PC-9 (cell line): Measurements from ENCODE around the gene FUOM. TPM values are rescaled to one million over a fixed set of nuclear protein-coding genes. Genes with fewer than 3 reads are reported as not detected.

Experiments used
- BruUV-seq: library from RNA; stranded (reverse); fragments of 400-500 nt; replicated peaks from 2 replicates; lab custom pipeline; 2021; lab: Mats Ljungman, UMichigan
- CTCF ChIA-PET: fragments of 300-600 bp; sonication (Branson Sonifier 250); formaldehyde crosslinking; loops from one replicate; lab custom pipeline; 2022; ENCODE audit warnings: antibody characterized with exemption; lab: Charles Lee
- POLR2A ChIA-PET: fragments of 300-600 bp; sonication (Branson Sonifier 250); formaldehyde crosslinking; loops from one replicate; lab custom pipeline; 2022; ENCODE audit warnings: antibody characterized with exemption; ENCODE audit not compliant: unreplicated experiment; lab: Charles Lee
- DNase-seq, 2 experiments: peaks; one replicate each; pipeline versions ENCODE4 v3.0.0 to v3.0.0-alpha.2; 2015 to 2022; ENCODE audit warnings: mixed read lengths in 1 of 2
- H2AFZ ChIP-seq: fragments of 200-600 bp; sonication (generic); 2 replicates; pipeline ENCODE4 v1.8.1; 2017; ENCODE audit warnings: antibody characterized with exemption
- H3F3A ChIP-seq: fragments of 200-600 bp; sonication (generic); 2 replicates; pipeline ENCODE4 v1.8.1; 2017; ENCODE audit warnings: antibody characterized with exemption, mild to moderate bottlenecking, low read depth; ENCODE audit not compliant: insufficient read depth
- H3K27ac ChIP-seq: fragments of 200-600 bp; sonication (generic); 2 replicates; pipeline ENCODE4 v1.6.1; 2016; ENCODE audit warnings: mixed run types
- H3K27me3 ChIP-seq: fragments of 200-600 bp; sonication (generic); 2 replicates; pipeline ENCODE4 v1.6.1; 2016; ENCODE audit warnings: low read depth, mixed run types; ENCODE audit not compliant: insufficient read depth
- H3K36me3 ChIP-seq: fragments of 200-600 bp; sonication (generic); 2 replicates; pipeline ENCODE4 v1.6.1; 2016; ENCODE audit warnings: low read depth, mixed run types
- H3K4me1 ChIP-seq: fragments of 200-600 bp; sonication (generic); replicated peaks from 2 replicates; pipeline ENCODE4 v1.6.1; 2016; ENCODE audit warnings: mixed run types; ENCODE audit not compliant: insufficient read depth
- H3K4me2 ChIP-seq: fragments of 200-600 bp; sonication (generic); 2 replicates; pipeline ENCODE4 v1.6.1; 2017; ENCODE audit warnings: mixed run types
- H3K4me3 ChIP-seq: fragments of 200-600 bp; sonication (generic); 2 replicates; pipeline ENCODE4 v1.6.1; 2016; ENCODE audit warnings: mixed run types
- H3K79me2 ChIP-seq: fragments of 200-600 bp; sonication (generic); 2 replicates; pipeline ENCODE4 v1.6.1; 2017; ENCODE audit warnings: low read depth, mixed run types
- H3K9me2 ChIP-seq: fragments of 200-600 bp; sonication (generic); 2 replicates; pipeline ENCODE4 v1.8.1; 2017; ENCODE audit warnings: mild to moderate bottlenecking; ENCODE audit not compliant: insufficient read depth
- H3K9me3 ChIP-seq: fragments of 200-600 bp; sonication (generic); 2 replicates; pipeline ENCODE4 v1.8.1; 2016; ENCODE audit warnings: low read depth; ENCODE audit not compliant: insufficient read depth
- H4K20me1 ChIP-seq: fragments of 200-600 bp; sonication (generic); 2 replicates; pipeline ENCODE4 v1.8.1; 2017; ENCODE audit not compliant: insufficient read depth
- EZH2 ChIP-seq: fragments of 200-600 bp; sonication (generic); IDR thresholded peaks from 2 replicates; pipeline ENCODE4 v1.8.0; 2017; ENCODE audit warnings: antibody characterized with exemption, low read depth
- intact Hi-C: fragments of 100-400 bp; cut with micrococcal nuclease; formaldehyde crosslinking; loops from one replicate; pipeline ENCODE4 v1.10.0; 2022; ENCODE audit not compliant: unreplicated experiment
- total RNA-seq: library from RNA; stranded (reverse); gene quantifications from 2 replicates; pipeline ENCODE4 v1.2.3, GENCODE V29; 2021
- TF ChIP-seq, protein P1 (sequence below): fragments of 200-600 bp; sonication (generic); conservative IDR thresholded peaks from 2 replicates; pipeline ENCODE4 v1.6.1; 2017; ENCODE audit warnings: mixed run types, antibody characterized with exemption, mild to moderate bottlenecking, moderate library complexity

Gene FUOM
- total RNA-seq, 1 experiment from 2014 or later = 7.4 TPM

DNA sequence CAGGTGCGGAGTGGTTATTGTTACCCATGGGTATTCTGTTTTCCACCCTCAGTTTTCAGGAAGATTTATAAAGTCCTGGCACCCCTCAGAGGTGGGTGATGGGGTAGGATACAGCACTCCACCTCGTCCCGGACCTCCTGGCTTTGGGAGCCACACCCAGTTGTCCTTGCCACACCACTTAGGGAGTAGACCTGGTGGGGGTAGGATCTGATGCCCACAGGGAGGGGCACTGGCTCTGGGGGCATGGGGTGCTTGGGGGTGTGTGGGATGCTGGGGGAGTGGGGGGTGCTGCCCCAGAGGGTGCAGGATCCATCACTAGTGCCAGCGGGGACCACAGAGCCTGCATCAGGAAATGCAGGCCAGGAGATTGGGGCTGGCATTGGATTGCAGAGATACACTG lies 44.6 kb downstream of the FUOM start:
- Histone ChIP-seq H3K36me3 (no peaks in the 10 kb centered on the region), H2AFZ (no peak overlapping the region), H3K79me2 (peaks cover 2% of the 10 kb centered on the region), H3K9me2 (no peaks in the 10 kb centered on the region), H3K9me3 (no peaks in the 10 kb centered on the region), H3F3A (no peaks in the 10 kb centered on the region), H3K4me2 (no peak overlapping the region), H3K27ac (no peak overlapping the region), H3K27me3 (no peaks in the 10 kb centered on the region), H3K4me3 (no peak overlapping the region), H3K4me1 (0 out of 2 replicates have a peak, but pooled peaks cover 4% of the 10 kb centered on the region), H4K20me1 (no peaks in the 10 kb centered on the region; the same call in 1 of the 2 replicates)
- TF ChIP-seq, protein P1, sequence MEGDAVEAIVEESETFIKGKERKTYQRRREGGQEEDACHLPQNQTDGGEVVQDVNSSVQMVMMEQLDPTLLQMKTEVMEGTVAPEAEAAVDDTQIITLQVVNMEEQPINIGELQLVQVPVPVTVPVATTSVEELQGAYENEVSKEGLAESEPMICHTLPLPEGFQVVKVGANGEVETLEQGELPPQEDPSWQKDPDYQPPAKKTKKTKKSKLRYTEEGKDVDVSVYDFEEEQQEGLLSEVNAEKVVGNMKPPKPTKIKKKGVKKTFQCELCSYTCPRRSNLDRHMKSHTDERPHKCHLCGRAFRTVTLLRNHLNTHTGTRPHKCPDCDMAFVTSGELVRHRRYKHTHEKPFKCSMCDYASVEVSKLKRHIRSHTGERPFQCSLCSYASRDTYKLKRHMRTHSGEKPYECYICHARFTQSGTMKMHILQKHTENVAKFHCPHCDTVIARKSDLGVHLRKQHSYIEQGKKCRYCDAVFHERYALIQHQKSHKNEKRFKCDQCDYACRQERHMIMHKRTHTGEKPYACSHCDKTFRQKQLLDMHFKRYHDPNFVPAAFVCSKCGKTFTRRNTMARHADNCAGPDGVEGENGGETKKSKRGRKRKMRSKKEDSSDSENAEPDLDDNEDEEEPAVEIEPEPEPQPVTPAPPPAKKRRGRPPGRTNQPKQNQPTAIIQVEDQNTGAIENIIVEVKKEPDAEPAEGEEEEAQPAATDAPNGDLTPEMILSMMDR = no peak
- no peak for TF ChIP-seq EZH2
- no peak for DNase-seq
- intact Hi-C loops = no loop called here
- BruUV-seq = no TSS peak
- ChIA-PET CTCF (interaction anchor here (1.0 kb wide), 1 partner anchor 17 kb away, joined by 3 read pairs; no protein-coding TSS in a partner anchor), POLR2A (no interaction called here)

DNA sequence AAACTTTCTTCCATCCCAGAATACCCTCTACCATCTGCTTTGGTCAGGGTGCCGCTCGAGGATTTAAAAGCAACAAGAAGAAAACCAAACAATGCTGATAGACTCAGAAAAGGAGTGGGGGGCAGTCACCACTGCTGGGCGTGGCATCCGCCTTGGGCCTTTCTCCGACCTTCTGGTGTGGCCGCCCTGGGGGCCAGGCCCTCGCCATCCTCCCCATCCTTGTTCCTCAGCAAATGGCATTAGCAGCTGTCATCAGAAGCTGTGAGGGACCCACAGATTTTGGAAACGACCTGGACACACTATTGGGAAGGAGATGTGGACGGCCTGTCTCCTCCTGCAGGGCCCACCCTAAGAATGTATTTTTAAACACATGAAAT lies 45.1 kb downstream of the FUOM start:
- H2AFZ ChIP-seq = no peak overlapping the region
- intact Hi-C loops = no loop called here
- CTCF ChIA-PET = no interaction called here

DNA sequence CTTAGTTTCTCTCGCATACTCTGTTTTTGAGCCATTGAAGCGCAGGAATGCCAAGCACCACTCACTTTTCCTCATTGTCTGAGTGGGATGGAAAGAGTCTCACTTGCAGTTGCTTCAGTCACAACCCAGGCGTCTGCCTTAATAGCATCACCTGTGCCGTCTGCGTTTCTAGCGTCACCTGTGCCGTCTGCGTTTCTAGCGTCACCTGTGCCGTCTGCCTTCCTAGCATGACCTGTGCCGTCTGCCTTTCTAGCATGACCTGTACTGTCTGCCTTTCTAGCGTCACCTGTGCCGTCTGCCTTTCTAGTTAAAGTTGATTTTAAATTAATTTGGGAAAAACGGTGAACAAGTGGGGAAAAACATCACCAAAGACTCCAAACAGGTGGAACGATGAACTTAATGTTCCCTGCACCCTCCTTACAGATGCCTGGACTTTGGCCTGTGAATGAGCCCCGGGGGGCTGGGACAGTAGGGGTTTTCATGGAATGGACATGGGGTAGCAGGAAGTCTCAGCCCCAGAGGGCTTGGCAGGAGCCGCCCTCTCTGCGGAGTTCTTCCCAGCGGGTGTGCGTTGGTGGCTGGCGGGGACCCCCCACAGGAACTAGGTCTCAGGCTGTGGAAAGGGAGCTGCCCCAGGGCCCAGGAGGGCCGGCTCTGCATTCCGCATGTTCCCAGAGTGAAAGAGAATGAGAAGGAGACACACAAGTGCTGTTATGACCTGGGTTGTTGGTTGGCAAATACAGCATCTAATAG lies 45.6 kb downstream of the FUOM start:
- Histone ChIP-seq H3K79me2 (peaks cover 12% of the 10 kb centered on the region), H3K9me3 (no peaks in the 10 kb centered on the region), H4K20me1 (peaks cover 4% of the 10 kb centered on the region), H3K9me2 (no peaks in the 10 kb centered on the region), H3K4me3 (no peak overlapping the region), H3K36me3 (no peaks in the 10 kb centered on the region), H3F3A (no peaks in the 10 kb centered on the region), H2AFZ (no peak overlapping the region), H3K4me1 (peaks cover 9% of the 10 kb centered on the region), H3K27me3 (no peaks in the 10 kb centered on the region), H3K4me2 (no peak overlapping the region), H3K27ac (no peak overlapping the region)
- BruUV-seq = no TSS peak
- no peak for DNase-seq
- intact Hi-C loops = no loop called here
- ChIA-PET CTCF (no interaction called here), POLR2A (no interaction called here)
- TF ChIP-seq, protein P1 = no peak
- no peak for TF ChIP-seq EZH2

More for the DNA sequence above, 45.1 kb downstream of the FUOM start:
- Histone ChIP-seq H4K20me1 (no peaks in the 10 kb centered on the region; the same call in 1 of the 2 replicates), H3K4me2 (no peak overlapping the region), H3K9me3 (no peaks in the 10 kb centered on the region), H3K79me2 (peaks cover 7% of the 10 kb centered on the region), H3K36me3 (no peaks in the 10 kb centered on the region), H3F3A (no peaks in the 10 kb centered on the region), H3K27me3 (no peaks in the 10 kb centered on the region), H3K9me2 (no peaks in the 10 kb centered on the region), H3K4me3 (no peak overlapping the region), H3K4me1 (0 out of 2 replicates have a peak, but pooled peaks cover 4% of the 10 kb centered on the region), H3K27ac (no peak overlapping the region)
- POLR2A ChIA-PET = no interaction called here
- TF ChIP-seq, protein P1 = no peak
- no peak for TF ChIP-seq EZH2
- no peak for DNase-seq
- BruUV-seq = no TSS peak
